CD4-positive, alpha-beta T cell treated with Interleukin-2 at 100 ng/mL for 4 hours (primary cell): Measurements from ENCODE around the gene LRATD1.

Experiments
- DNase-seq: peaks from one replicate; pipeline ENCODE4 v3.0.0-alpha.2; 2020; ENCODE audit warnings: low spot score

Gene LRATD1

GRCh38 chr2:14633461-14634181 is 1.1 kb downstream of the LRATD1 start:
- no peak for DNase-seq

- no peak for DNase-seq
Observed at GRCh38 chr2:14634182-14634488, 1.6 kb downstream of the LRATD1 start.

- DNase-seq: no peak
Observed at GRCh38 chr2:14634489-14635390, 2.2 kb downstream of the LRATD1 start.

- DNase-seq: no peak
Observed at GRCh38 chr2:14635391-14635871, 2.9 kb downstream of the LRATD1 start.

GRCh38 chr2:14638488-14638887 is 6.0 kb downstream of the LRATD1 start:
- no peak for DNase-seq

- DNase-seq: no peak
Observed at GRCh38 chr2:14641116-14641515, 8.6 kb downstream of the LRATD1 start.

GRCh38 chr2:14642499-14642898 is 10.0 kb downstream of the LRATD1 start:
- no peak for DNase-seq

- DNase-seq: no peak
Observed at GRCh38 chr2:14647714-14648113, 15.2 kb downstream of the LRATD1 start.

GRCh38 chr2:14650066-14650465 is 17.5 kb downstream of the LRATD1 start:
- DNase-seq: no peak

- DNase-seq: no peak
Observed at GRCh38 chr2:14654835-14655282, 22.3 kb downstream of the LRATD1 start.

GRCh38 chr2:14656146-14656545 is 23.6 kb downstream of the LRATD1 start:
- DNase-seq: no peak

GRCh38 chr2:14661163-14661562 is 28.6 kb downstream of the LRATD1 start:
- no peak for DNase-seq

- DNase-seq: no peak
Observed at GRCh38 chr2:14673351-14673875, 40.9 kb downstream of the LRATD1 start.

- no peak for DNase-seq
Observed at GRCh38 chr2:14675489-14675888, 43.0 kb downstream of the LRATD1 start.

GRCh38 chr2:14676371-14676770 is 43.9 kb downstream of the LRATD1 start:
- no peak for DNase-seq

GRCh38 chr2:14677039-14677438 is 44.5 kb downstream of the LRATD1 start:
- DNase-seq: no peak

GRCh38 chr2:14678761-14679160 is 46.2 kb downstream of the LRATD1 start:
- DNase-seq: no peak

- DNase-seq: no peak
Observed at GRCh38 chr2:14681608-14682007, 49.1 kb downstream of the LRATD1 start.
